ENCODE results near the gene CDC40.
"Not testable (repeated sequence)": the region's sequence is repeated elsewhere in the genome, so short reads cannot be mapped to it uniquely, and the experiment has no call there.

Gene CDC40

GRCh38 chr6:110201151-110201884 lies 21.1 kb downstream of the CDC40 start:
- DNase-seq: no peak

- no peak for DNase-seq
Measured at GRCh38 chr6:110207652-110208051, 27.4 kb downstream of the CDC40 start.

GRCh38 chr6:110211753-110212152 lies 31.5 kb downstream of the CDC40 start:
- no peak for DNase-seq

GRCh38 chr6:110214338-110214737 lies 34.1 kb downstream of the CDC40 start:
- DNase-seq: no peak

GRCh38 chr6:110216140-110216539 lies 35.9 kb downstream of the CDC40 start:
- no peak for DNase-seq

- no peak for DNase-seq
Measured at GRCh38 chr6:110217266-110217665, 37.0 kb downstream of the CDC40 start.

- no peak for DNase-seq
Measured at GRCh38 chr6:110221738-110222137, 41.5 kb downstream of the CDC40 start.

GRCh38 chr6:110226261-110226660 lies 46.0 kb downstream of the CDC40 start:
- DNase-seq: no peak

- no peak for DNase-seq
Measured at GRCh38 chr6:110232450-110232849, 52.2 kb downstream of the CDC40 start.

- no peak for DNase-seq
Measured at GRCh38 chr6:110233770-110234374, 53.6 kb downstream of the CDC40 start.

GRCh38 chr6:110236007-110236406 lies 55.8 kb downstream of the CDC40 start:
- not testable (repeated sequence) for DNase-seq

- no peak for DNase-seq
Measured at GRCh38 chr6:110239526-110240274, 59.5 kb downstream of the CDC40 start.

GRCh38 chr6:110244621-110245020 lies 64.4 kb downstream of the CDC40 start:
- DNase-seq: not testable (repeated sequence)

GRCh38 chr6:110246378-110246777 lies 66.2 kb downstream of the CDC40 start:
- no peak for DNase-seq

GRCh38 chr6:110246900-110247546 lies 66.8 kb downstream of the CDC40 start:
- no peak for DNase-seq

GRCh38 chr6:110250058-110250457 lies 69.8 kb downstream of the CDC40 start:
- no peak for DNase-seq

- no peak for DNase-seq
Measured at GRCh38 chr6:110250838-110251237, 70.6 kb downstream of the CDC40 start.

GRCh38 chr6:110255211-110255750 lies 75.1 kb downstream of the CDC40 start:
- DNase-seq: no peak

- no peak for DNase-seq
Measured at GRCh38 chr6:110256366-110256765, 76.1 kb downstream of the CDC40 start.

- DNase-seq: no peak
Measured at GRCh38 chr6:110265273-110265672, 85.0 kb downstream of the CDC40 start.

GRCh38 chr6:110266996-110267395 lies 86.8 kb downstream of the CDC40 start:
- DNase-seq: no peak

- DNase-seq: no peak
Measured at GRCh38 chr6:110269623-110270022, 89.4 kb downstream of the CDC40 start.

- DNase-seq: no peak
Measured at GRCh38 chr6:110270165-110270564, 89.9 kb downstream of the CDC40 start.
